Measurements from ENCODE around the gene SLC22A12. TPM values are rescaled to one million over a fixed set of nuclear protein-coding genes. Genes with fewer than 3 reads are reported as not detected.

The SLC22A12 gene
- polyA plus RNA-seq, 1 of the 3 experiments (the other 2 are of a cell fraction), result not detected

- Histone ChIP-seq H4K20me1 (ENCODE audit: insufficient read depth) (no peaks in the 10 kb centered on the region), H2AFZ (ENCODE audit: low read depth) (no peak overlapping the region), H3F3A (replicated peaks; ENCODE audit: insufficient read depth) (no peaks in the 10 kb centered on the region), H3K36me3 (replicated peaks in 1 of 2; ENCODE audit: control insufficient read depth in 1 of 2, insufficient read depth in 2 of 2, low read length in 1 of 2) (no peaks in the 10 kb centered on the region), H3K27ac (ENCODE audit: low read depth in 2 of 2, low read length in 1 of 2) (no peak overlapping the region), H3K4me1 (ENCODE audit: control insufficient read depth in 1 of 2, insufficient read depth in 2 of 2, low read depth in 1 of 2, low read length in 1 of 2) (peaks cover 0 to 5% of the 10 kb centered on the region in 2 experiments; a peak in 1 of 4 replicates), H3K27me3 (ENCODE audit: insufficient read depth) (no peaks in the 10 kb centered on the region), H3K9me2 (no peaks in the 10 kb centered on the region), H3K4me3 (ENCODE audit: low read depth in 2 of 2, low read length in 1 of 2) (no peak overlapping the region), H3K4me2 (no peak overlapping the region), H3K9ac (no peak overlapping the region), H3K9me3 (no peaks in the 10 kb centered on the region), H3K79me2 (ENCODE audit: insufficient read depth) (no peaks in the 10 kb centered on the region)
- 74% methylated on average over 14 of the region's 14 CpGs for WGBS (ENCODE audit: low lambda C conversion rate)
- ChIA-PET CTCF (interaction anchor here (0.8 to 1.5 kb wide), 2 partner anchors 109 to 185 kb away, joined by 3 to 8 read pairs; no protein-coding TSS in a partner anchor), POLR2A (interaction anchor here (0.8 kb wide), 1 partner anchor 92 kb away, joined by 3 read pairs; no protein-coding TSS in a partner anchor)
- no peak for DNase-seq
- TF ChIP-seq ELF1 (IDR thresholded peaks at IDR 0.05) (no peak), FOXJ3 (CRISPR knock-in tag; IDR thresholded peaks at IDR 0.05) (no peak), MAX (IDR thresholded peaks at IDR 0.05; ENCODE audit: low read depth) (no peak), EZH2phosphoT487 (IDR thresholded peaks at IDR 0.05; ENCODE audit: borderline replicate concordance, low read depth) (no peak), MXI1 (IDR thresholded peaks at IDR 0.05; ENCODE audit: low read depth, low read length) (no peak), MEF2A (IDR thresholded peaks at IDR 0.05; ENCODE audit: borderline replicate concordance, low read depth) (no peak), IRF3 (IDR thresholded peaks at IDR 0.05; ENCODE audit: low read depth, low read length) (no peak), NFIC (IDR thresholded peaks at IDR 0.05; ENCODE audit: borderline replicate concordance) (no peak), TAF1 (IDR thresholded peaks at IDR 0.05; ENCODE audit: borderline replicate concordance, low read depth, low read length) (no peak), GATA2 (CRISPR knock-in tag; IDR thresholded peaks at IDR 0.05) (no peak), JUND (IDR thresholded peaks at IDR 0.05) (no peak)
- TF ChIP-seq, protein P1, sequence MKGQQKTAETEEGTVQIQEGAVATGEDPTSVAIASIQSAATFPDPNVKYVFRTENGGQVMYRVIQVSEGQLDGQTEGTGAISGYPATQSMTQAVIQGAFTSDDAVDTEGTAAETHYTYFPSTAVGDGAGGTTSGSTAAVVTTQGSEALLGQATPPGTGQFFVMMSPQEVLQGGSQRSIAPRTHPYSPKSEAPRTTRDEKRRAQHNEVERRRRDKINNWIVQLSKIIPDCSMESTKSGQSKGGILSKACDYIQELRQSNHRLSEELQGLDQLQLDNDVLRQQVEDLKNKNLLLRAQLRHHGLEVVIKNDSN (IDR thresholded peaks at IDR 0.05; ENCODE audit: borderline replicate concordance, low read depth), result no peak
Observed at GRCh38 chr11:64558065-64558745, 32.8 kb upstream of the SLC22A12 start.

DNA sequence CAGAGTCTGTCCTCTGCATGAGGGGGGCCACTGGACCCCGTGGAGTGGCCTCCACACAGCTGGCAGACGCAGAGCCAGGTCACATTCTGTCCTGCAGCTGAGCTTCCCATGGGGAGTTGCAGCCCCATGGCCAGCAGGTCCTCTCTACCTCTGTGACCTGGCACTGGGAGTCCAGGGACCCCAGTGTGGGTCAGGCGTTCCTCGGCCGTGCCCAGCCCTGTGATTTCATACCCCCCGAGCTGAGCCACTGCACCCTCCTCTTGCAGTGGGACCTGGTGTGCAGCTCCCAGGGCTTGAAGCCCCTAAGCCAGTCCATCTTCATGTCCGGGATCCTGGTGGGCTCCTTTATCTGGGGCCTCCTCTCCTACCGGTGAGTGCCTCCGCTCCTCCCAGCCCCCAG lies 32.2 kb upstream of the SLC22A12 start:
- CTCF ChIA-PET, result interaction anchor here (1.5 kb wide), 1 partner anchor 110 kb away, joined by 8 read pairs; no protein-coding TSS in a partner anchor
- Histone ChIP-seq H3F3A (replicated peaks; ENCODE audit: insufficient read depth) (no peaks in the 10 kb centered on the region), H3K4me3 (ENCODE audit: low read depth in 2 of 2, low read length in 1 of 2) (no peak overlapping the region), H3K27ac (ENCODE audit: low read depth in 2 of 2, low read length in 1 of 2) (no peak overlapping the region), H3K9me2 (no peaks in the 10 kb centered on the region), H2AFZ (ENCODE audit: low read depth) (no peak overlapping the region), H3K79me2 (ENCODE audit: insufficient read depth) (no peaks in the 10 kb centered on the region), H3K4me2 (no peak overlapping the region), H4K20me1 (ENCODE audit: insufficient read depth) (no peaks in the 10 kb centered on the region), H3K36me3 (replicated peaks in 1 of 2; ENCODE audit: control insufficient read depth in 1 of 2, insufficient read depth in 2 of 2, low read length in 1 of 2) (no peaks in the 10 kb centered on the region), H3K9me3 (no peaks in the 10 kb centered on the region), H3K27me3 (ENCODE audit: insufficient read depth) (no peaks in the 10 kb centered on the region), H3K9ac (no peak overlapping the region), H3K4me1 (ENCODE audit: control insufficient read depth in 1 of 2, insufficient read depth in 2 of 2, low read depth in 1 of 2, low read length in 1 of 2) (peaks cover 0 to 3% of the 10 kb centered on the region in 2 experiments; a peak in 1 of 4 replicates)
- no peak for DNase-seq
- POLR2A ChIA-PET, result interaction anchor here (0.8 kb wide), 1 partner anchor 92 kb away, joined by 3 read pairs; no protein-coding TSS in a partner anchor
- WGBS (ENCODE audit: low lambda C conversion rate), result 50% methylated on average over 5 of the region's 9 CpGs
- TF ChIP-seq YY1 (IDR thresholded peaks at IDR 0.05; ENCODE audit: low read depth) (no peak), TEAD4 (IDR thresholded peaks at IDR 0.05; ENCODE audit: borderline replicate concordance, insufficient read depth) (no peak), EZH2phosphoT487 (IDR thresholded peaks at IDR 0.05; ENCODE audit: borderline replicate concordance, low read depth) (no peak), RAD21 (IDR thresholded peaks at IDR 0.05; ENCODE audit: low read length) (no peak), FOXM1 (IDR thresholded peaks at IDR 0.05; ENCODE audit: low read depth) (no peak), SMC3 (IDR thresholded peaks at IDR 0.05; ENCODE audit: low read depth, low read length) (no peak), TAF1 (IDR thresholded peaks at IDR 0.05; ENCODE audit: borderline replicate concordance, low read depth, low read length) (no peak), GATA2 (CRISPR knock-in tag; IDR thresholded peaks at IDR 0.05) (no peak), SIN3A (IDR thresholded peaks at IDR 0.05; ENCODE audit: borderline replicate concordance, low read depth, low read length) (no peak), RCOR1 (IDR thresholded peaks at IDR 0.05; ENCODE audit: low read length) (no peak), USF2 (IDR thresholded peaks at IDR 0.05; ENCODE audit: borderline replicate concordance, low read depth, low read length) (no peak), JUND (IDR thresholded peaks at IDR 0.05) (no peak), RFX5 (IDR thresholded peaks at IDR 0.05; ENCODE audit: low read length) (no peak), IRF3 (IDR thresholded peaks at IDR 0.05; ENCODE audit: low read depth, low read length) (no peak)
